GM21529 (cell line): Measurements from ENCODE around the gene SLC38A11.
A peak's percentile ranks its signal among the peaks of the same experiment; 100 is the strongest.
"Not testable (repeated sequence)": the region's sequence is repeated elsewhere in the genome, so short reads cannot be mapped to it uniquely, and the experiment has no call there.

ENCODE experiments used
- ATAC-seq: cut with Tn5 transposase; IDR thresholded peaks from one replicate; pipeline ENCODE4 v1.9.1; 2021; ENCODE audit not compliant: unreplicated experiment

Gene SLC38A11, protein sequence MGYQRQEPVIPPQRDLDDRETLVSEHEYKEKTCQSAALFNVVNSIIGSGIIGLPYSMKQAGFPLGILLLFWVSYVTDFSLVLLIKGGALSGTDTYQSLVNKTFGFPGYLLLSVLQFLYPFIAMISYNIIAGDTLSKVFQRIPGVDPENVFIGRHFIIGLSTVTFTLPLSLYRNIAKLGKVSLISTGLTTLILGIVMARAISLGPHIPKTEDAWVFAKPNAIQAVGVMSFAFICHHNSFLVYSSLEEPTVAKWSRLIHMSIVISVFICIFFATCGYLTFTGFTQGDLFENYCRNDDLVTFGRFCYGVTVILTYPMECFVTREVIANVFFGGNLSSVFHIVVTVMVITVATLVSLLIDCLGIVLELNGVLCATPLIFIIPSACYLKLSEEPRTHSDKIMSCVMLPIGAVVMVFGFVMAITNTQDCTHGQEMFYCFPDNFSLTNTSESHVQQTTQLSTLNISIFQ

DNA sequence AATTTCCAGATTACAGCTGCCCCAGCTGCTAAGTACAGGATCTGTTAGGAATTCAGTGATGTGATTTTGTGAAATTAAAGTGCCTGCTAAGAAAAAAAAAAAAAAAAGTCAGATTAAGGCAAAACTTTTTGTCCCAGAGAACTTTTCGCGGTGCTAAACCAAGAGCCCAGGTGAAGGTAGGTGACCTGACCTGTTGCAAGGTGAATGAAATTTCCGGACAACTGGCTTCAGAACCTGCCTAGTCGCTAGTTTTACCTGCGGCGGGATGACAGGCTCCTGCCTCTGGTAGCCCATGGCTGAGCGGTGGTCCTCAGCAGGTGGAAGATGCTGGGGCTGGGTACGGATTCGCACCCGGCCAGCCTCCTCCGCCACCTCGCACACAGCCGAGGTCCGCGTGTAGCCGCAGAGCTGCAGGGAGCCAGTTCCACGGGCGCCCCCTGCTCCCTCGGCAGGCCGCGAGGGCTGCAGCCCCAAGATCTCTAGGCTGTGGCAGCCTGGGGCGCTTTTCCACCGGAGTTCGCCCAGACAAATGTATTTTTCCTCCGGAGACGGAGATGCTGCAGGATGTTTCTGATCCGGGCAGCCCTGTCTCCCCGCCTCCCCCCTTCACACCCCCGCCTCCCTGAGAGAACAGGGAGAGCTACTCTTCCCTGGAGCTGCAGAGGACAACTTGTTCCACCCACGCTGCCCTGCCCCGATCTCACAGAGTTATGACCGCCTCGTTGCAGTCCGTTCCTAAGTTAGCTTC, at the start of gene SLC38A11:
Gene SLC38A11, minus strand, starts transcription at position 572 of the 748 bp plus-strand sequence. Its CDS starts 278 bp downstream, at position 294.
- ATAC-seq, result no peak

DNA sequence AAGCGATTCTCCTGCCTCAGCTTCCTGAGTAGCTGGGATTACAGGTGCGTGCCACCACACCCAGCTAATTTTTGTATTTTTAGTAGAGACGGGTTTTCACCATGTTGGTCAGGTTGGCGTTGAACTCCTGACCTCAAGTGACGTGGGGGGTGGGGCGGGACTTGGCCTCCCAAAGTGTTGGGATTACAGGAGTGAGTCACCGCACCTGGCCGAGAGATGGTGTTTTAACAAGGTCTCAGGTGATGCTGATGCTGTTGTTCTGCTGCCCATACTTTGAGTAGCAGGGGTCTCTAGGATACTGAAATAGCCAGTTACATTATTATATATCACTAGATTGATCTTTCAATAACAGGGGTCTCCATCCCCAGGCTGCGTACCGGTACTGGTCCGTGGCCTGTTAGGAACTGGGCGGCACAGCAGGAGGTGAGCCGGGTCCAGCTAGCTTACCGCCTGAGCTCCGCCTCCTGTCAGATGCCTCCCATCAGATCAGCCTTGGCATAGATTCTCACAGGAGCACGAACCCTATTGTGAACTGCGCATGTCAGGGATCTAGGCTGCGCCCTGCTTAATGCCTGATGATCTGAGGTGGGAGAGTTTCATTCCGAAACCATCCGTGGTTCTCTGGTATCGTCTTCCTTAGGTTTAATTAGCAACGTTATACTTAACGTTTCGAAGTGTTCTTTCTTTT, 48.3 kb upstream of the SLC38A11 start:
- no peak for ATAC-seq

DNA sequence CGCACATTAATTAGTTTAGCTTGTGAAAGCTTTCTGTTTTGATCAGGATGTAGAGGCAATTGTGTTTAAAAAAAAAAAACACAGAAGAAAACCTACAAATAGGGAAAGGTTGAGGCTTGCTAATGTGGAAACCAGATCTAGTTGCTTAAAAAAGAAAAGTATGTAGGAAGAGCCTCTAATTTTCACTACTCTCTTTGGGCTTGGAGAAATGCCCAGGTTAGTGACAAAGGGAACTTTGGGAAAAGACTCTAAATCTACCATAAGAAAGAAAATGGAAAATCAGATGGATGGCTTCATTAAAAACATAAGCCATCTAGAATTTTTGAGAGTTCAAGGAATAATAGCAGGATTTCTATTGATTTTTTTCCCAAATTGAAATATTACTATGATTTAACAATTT, 47.3 kb upstream of the SLC38A11 start:
- no peak for ATAC-seq

DNA sequence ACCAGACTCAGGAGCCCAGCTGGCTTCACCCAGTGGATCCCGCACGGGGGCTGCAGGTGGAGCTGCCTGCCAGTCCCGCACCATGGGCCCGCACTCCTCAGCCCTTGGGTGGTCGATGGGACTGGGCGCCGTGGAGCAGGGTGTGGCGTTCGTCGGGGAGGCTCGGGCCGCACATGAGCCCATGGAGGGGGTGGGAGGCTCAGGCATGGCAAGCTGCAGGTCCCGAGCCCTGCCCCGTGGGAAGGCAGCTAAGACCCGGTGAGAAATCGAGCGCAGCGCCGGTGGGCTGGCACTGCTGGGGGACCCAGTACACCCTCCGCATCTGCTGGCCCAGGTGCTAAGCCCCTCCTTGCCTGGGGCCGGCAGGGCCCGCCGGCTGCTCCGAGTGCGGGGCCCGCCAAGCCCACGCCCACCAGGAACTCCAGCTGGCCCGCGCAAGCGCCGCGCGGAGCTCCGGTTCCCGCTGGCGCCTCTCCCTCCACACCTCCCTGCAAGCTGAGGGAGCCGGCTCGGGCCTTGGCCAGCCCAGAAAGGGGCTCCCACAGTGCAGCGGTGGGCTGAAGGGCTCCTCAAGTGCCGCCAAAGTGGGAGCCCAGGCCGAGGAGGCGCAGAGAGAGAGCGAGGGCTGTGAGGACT, 39.5 kb upstream of the SLC38A11 start:
- ATAC-seq, result not testable (repeated sequence)

DNA sequence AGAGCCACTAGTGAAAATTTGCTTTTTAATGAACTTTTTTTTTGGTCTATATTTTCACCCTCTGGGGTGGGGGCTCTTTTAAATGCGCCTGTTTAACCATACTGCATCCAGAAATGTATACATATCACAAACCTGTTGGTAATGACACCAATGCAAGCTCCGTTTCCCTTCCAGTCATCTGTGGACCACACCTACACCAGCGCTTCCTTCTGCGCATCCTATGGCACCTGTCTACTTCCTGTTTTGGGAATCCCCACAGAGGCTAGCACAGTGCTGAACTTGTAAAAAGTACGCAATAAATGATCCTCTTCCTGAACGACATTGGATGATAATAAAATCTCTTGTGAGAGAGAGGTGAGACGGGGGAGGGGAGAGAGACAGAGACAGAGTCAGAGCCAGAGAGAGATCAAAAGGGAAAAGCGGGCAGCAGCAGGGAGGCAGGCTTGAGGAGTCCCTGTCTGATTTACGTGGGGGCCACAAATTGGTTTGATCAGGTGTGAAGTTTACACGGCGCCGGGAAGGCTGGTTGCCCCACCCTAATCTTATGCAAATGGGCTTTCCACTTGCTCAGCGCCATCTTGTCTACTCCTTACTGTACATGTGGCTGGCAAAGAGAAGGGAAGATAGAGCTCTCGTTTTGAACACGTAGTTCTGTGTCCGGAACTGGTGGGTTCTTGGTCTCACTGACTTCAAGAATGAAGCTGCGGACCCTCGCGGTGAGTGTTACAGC, 38.1 kb upstream of the SLC38A11 start:
- no peak for ATAC-seq

DNA sequence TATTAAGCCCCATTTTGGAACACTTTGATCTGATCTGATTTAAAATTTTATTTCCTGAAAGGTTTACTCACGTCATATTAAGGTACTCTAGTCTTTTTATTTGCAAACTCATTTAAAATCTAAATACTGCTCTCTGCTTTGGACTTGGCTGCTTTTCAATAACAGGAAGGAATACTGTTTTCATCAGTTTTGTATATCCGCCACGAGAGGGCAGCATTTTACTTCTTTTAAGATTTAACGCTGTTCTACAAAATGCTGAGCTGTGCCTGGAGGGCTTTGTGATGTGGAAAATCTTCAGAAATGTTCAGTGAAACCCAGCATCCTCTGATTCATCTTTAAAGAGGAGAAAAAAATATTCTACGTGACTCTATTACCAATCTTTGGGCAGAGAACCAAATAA, 37.5 kb upstream of the SLC38A11 start:
- peak; percentile 58 for ATAC-seq

DNA sequence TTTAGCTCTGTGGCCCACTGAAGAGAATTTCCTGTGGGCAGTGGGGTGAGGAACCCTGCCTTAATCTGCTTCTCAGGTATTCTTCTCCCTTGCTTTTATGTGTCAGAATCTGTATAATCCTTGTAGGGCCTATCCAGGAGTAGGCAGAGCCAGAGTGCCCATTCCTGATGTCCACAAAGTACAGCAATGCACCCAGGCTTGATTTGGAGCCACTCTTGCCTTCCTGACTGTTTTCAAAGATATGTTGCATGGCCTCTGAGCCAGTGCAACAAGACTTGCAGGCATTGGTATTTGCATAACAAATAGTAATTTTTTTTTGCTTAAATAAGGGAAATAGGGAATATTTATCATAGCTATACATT, 36.7 kb upstream of the SLC38A11 start:
- not testable (repeated sequence) for ATAC-seq

DNA sequence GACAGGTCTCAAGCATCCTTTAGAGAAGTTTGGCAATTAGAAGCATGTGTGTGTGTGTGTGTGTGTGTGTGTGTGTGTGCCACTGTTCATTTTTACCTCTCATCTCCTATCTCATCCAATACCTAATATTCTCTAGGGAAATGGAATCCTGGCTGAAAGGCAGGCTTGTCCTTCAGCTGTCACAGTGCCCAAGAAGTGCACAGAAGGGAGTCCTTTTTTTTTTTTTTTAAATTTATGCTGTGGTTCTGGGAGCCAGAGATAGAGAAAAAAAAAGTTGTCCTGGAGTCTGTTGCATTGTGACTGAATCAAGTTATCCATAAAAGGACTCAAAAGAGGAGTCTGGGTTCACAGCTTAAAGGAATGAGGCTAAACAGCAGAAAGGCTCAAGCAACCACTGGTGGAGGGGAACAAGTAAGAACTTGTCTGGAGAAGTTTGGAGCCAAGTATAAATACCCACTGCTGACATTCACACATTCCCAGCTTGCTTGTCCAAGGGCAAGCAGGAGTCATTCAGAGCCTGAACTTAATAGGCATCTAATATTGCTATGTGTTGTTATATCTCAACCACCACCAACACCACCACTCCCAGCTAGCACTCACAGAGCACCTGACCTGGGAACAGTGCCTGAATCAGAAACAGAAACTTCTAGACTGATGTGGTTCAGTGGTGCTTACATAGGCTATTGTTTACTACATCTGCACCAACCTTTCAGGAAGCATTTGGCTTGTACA, 36.2 kb upstream of the SLC38A11 start:
- peak; percentile 87 for ATAC-seq

DNA sequence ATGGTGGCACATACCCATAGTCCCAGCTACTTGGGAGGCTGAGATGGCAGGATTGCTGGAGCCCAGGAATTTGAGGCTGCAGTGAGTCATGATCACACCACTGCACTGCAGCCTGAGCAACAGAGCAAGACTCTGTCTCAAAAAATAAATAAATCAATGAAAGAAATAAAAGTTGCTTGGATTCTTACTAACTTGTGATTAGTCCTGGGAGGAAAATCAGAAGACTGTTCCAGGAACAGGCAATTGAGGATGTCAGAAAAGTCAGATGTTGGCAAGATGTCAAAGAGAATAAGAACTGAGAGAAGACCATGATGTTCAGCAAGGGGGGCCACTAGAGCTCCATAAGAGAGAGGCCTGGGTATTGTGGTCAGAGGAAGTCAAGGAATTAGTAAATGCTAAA, 35.6 kb upstream of the SLC38A11 start:
- not testable (repeated sequence) for ATAC-seq

DNA sequence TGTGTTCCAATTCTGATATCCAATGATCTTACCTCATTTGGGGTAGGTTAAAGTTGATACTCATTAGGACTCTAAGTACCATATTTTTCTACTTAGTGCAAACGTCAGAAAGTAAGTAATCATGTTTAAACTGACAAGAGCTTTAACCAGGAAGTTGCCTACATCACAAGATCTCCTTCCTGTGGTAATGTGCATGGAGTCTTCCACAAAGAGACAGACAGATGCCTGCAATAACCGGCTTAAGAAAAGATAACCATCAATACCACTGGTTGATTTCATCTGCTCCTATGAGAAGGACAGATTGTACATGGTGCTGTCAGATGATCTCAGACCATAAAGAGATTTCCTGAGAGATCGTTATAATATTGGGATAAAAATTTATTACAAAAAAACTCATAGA, 33.5 kb upstream of the SLC38A11 start:
- not testable (repeated sequence) for ATAC-seq

DNA sequence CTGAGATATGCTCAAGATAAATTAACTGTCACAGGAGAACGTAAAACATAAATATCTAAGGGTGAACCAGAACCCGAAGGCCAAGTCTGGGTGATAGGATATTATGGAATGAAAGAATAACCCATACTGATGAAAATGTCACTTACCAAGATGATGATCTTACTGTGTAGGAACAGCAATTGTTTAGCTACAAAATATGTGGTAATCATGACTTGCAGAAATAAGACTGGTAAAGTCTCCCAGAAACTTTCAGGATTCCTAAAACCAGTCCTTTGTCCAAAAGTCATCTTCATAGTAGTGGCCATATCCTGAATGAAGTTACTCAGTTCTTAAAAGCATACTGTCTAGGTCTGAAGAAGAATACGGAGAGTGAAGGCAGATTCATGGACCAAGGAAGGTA, 30.7 kb upstream of the SLC38A11 start:
- not testable (repeated sequence) for ATAC-seq

DNA sequence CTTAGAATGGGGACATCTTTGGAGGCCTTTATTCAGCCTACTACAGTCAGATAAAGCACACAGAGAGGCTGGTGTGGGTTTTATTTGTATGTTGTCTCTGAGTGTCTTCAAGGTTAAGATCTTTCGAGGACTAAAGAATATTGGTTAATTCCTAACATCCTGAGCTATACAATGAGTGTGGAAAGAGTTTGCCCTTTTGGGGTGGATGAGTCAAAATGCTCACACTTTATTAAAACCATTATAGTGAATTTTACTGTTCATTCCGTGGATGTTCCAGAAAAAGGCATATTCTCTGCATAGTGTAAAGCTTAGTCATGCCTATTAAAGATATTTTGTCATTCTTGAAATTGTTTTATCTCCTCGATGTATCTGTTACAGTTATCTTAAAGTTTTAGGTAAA, 29.1 kb upstream of the SLC38A11 start:
- ATAC-seq, result no peak

DNA sequence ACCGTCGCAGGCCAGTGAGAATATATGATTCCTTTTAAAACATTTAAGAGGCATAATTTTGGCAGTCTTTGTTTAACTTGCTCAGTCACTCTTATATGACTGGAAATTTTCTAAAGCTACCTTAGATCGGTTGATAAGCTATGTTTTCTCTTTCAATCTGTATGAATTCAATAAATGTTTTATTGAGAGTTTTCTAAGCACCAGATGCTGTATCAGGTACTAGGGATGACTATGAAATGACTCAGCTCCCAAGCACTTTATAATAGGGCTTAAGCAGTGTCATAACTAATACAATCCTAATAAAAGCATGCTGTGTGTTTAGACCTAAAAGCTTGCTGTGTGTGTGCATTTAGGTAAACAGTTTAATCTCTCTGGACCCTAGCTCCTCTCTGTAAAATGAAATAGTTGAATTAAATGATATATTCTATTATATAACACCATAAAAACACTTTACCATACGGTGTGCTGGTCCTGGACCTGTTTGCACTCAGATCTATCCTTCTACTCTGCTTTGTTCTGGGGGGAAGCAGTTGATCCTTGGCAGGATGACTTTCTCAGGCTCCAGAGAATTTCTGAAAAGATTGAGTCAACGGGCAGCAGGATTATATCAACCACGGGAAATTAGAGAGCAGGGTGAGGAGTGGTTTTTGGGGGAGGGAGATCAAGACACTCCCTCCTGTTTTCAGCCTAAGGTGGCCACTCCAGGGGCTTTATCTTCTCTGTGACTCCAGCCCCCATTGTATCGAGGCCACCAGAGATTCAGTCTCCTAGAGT, 26.1 kb upstream of the SLC38A11 start:
- no peak for ATAC-seq

DNA sequence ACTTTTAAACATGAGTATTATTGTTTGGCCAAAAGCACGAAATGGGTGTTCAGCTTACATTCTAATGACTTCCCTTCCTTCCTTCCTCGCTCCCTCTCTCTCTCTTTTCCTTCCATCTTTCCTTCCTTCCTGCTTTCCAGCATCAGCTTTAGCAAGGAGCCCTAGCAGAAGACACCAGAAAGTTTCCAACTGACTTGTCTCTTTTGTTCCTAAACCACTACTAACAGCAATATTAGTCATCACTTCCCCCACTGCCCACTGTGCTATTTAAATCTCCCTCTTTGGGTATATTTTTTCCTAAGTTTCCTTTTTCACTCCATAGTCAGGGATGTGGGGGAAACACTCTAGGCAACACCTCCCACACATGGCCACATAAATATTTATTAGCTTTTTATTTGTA, 25.4 kb upstream of the SLC38A11 start:
- ATAC-seq, result not testable (repeated sequence)

DNA sequence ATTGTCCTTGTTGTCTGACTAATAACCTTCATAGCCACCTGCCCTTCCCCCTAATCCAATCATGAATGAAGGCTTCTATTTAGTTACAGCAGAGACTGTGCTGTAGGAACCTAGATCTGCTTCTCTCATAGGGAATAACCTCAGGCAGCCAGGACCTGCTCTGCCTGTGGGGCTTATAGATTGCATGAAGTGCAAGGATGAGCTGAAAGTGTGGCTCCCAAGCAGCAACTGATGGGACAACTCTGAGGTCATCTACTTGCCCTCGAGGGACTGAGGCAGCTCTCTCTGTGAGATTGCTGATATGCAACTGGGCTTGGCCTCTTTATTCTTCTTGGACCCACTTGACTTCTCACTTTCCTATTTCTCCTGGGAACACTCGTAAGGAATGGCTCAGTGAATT, 23.8 kb upstream of the SLC38A11 start:
- no peak for ATAC-seq

DNA sequence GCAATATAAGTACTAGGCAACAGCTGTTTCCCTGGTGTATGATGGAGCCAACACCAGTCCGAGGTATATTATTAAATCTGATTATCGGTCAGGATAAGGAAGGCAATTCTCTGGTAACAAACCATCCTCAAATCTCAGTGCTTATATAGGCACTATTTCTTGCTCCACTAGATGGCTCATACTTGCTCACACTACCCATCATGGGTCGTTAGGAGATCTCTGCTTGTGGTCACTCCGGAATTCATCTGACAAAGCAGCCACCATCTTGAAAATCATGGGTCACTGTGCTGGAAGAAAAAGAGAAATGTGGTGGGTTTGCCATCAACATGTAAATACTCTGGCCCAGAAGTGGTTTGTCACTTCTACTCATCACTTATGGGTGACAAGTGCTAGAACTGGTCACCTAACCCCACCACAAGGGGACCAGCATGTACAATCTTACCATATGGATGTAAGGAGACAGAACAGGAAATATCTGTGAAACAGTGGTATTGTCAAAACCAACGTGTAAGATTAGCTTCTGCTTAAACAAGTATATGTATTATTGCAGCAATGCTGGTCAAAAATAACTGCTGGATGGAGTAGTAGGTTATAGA, 21.6 kb upstream of the SLC38A11 start:
- not testable (repeated sequence) for ATAC-seq

DNA sequence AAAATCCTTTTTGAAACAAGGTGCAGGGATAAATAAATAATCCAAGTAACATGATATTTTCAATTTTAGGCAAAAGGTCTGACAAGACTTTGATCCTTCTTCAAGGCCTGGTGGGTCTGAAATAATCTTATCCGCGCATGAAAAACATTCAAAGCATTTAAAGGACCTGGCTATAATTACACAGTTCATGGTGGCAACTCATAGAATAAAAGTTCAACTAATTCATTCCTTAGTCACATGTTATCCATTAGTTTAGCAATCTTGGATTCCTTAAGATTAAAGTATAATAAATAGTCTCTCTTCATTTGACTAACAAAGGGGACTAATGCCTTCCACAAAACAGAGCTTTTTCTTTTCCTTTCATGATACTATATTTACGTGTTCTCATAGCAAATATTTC, 21.0 kb upstream of the SLC38A11 start:
- ATAC-seq, result no peak

DNA sequence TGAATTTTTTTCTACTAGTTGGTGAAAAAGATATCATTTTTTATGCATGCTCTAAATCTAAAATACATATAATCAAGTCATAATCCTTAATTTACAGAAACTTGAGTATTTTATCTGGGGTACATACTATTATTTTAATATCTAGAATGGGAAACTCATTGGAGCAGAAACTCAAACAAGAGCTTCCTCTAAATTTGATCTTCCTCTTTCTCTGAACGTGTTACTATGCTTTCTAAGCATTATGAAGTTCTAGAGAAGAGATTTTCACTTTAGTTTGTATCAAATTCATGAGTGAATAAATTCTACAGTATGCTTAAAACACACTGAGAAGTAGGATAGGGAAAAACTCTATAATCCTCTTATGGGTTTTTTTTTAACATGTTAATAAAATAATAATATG, 20.6 kb upstream of the SLC38A11 start:
- no peak for ATAC-seq

DNA sequence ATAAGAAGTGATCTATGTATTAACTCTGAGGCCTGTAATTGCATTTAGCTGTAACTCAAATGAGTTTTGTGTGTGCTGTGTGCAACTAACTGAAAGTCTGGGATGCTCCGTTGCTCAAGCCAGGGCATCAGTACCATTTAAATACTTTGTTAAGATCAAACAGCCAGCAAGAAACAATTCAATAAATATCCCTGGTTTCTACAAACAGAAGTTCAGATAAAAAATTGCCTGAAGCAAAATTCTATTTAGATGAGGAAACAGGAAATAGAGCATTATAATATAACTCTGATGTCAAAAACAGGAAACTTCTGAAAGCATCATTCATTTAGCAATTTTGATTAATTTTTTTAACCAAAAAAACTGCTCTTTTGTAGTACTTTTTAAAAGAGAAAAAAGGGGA, 18.9 kb upstream of the SLC38A11 start:
- no peak for ATAC-seq
